A549 (cell line): ENCODE data around the gene DIS3L2. TPM values are rescaled to one million over a fixed set of nuclear protein-coding genes. Genes with fewer than 3 reads are reported as not detected.

Source experiments
- ATAC-seq, 2 experiments: fragments of 200-7000 bp in 1 of 2; fragments of >200 bp in 1 of 2; cut with Nextera tagmentation in 1 of 2; cut with Tn5 transposase in 1 of 2; 3 replicates each; pipeline versions ENCODE4 v1.8.0 to v1.9.1; 2018 to 2020; ENCODE audit warnings: mild to moderate bottlenecking in 1 of 2, moderate library complexity in 1 of 2
- CTCF ChIA-PET: fragments of 300-600 bp; sonication (Branson Sonifier 250); formaldehyde crosslinking; extraction: SDS; loops from one replicate; lab custom pipeline; 2021; ENCODE audit warnings: antibody characterized with exemption, inconsistent platforms; lab: Yijun Ruan, JAX
- POLR2A ChIA-PET: fragments of 350-600 bp; formaldehyde crosslinking; extraction: SDS; loops from one replicate; lab custom pipeline; 2021; ENCODE audit warnings: antibody characterized with exemption, inconsistent platforms; lab: Yijun Ruan, JAX
- DNase-seq, 2 experiments: peaks; one replicate each; pipeline versions ENCODE4 v3.0.0 to v3.0.0-alpha.2; 2011 to 2016; ENCODE audit warnings: low read depth in 1 of 2, low spot score in 1 of 2
- FAIRE-seq: peaks from 2 replicates; lab custom pipeline; 2011; peaks lifted over from hg19 to GRCh38; lab: Jason Lieb, UNC
- H3K27ac ChIP-seq, 2 experiments: fragments of >200 bp; sonication (Bioruptor Twin); formaldehyde crosslinking; 3 replicates each; pipeline ENCODE4 v1.5.1; 2016 to 2017
- H3K4me1 ChIP-seq: fragments of >200 bp; sonication (Bioruptor Twin); formaldehyde crosslinking; 3 replicates; pipeline ENCODE4 v1.6.1; 2016
- H3K4me2 ChIP-seq: fragments of >200 bp; sonication (Bioruptor Twin); formaldehyde crosslinking; 3 replicates; pipeline ENCODE4 v1.6.1; 2016
- H3K4me3 ChIP-seq: fragments of >200 bp; sonication (Bioruptor Twin); formaldehyde crosslinking; 3 replicates; pipeline ENCODE4 v1.5.1; 2016
- H3K9me3 ChIP-seq: fragments of >200 bp; sonication (Bioruptor Twin); formaldehyde crosslinking; 3 replicates; pipeline ENCODE4 v1.6.1; 2016
- ATOH8 ChIP-seq: fragments of 250-450 bp; sonication (Bioruptor Pico); IDR thresholded peaks from 2 replicates; pipeline ENCODE4 v1.5.0; 2020; ENCODE audit warnings: low read depth, mild to moderate bottlenecking, moderate library complexity
- BCL3 ChIP-seq: fragments of >200 bp; sonication (Bioruptor Twin); formaldehyde crosslinking; IDR thresholded peaks from 3 replicates; pipeline ENCODE4 v1.6.1; 2016
- CBX2 ChIP-seq: fragments of 200-600 bp; sonication (generic); IDR thresholded peaks from 2 replicates; pipeline ENCODE4 v1.6.1; 2016; ENCODE audit warnings: low read depth, mild to moderate bottlenecking, borderline replicate concordance
- CBX8 ChIP-seq: fragments of 200-600 bp; sonication (generic); IDR thresholded peaks from 2 replicates; pipeline ENCODE4 v1.6.1; 2016
- CHD4 ChIP-seq: fragments of 200-600 bp; sonication (generic); IDR thresholded peaks from 2 replicates; pipeline ENCODE4 v1.6.1; 2016; ENCODE audit warnings: antibody characterized with exemption, mild to moderate bottlenecking, borderline replicate concordance
- CTCF ChIP-seq: fragments of >200 bp; sonication (Bioruptor Twin); formaldehyde crosslinking; IDR thresholded peaks from 3 replicates; pipeline ENCODE4 v1.5.1; 2016
- EHF ChIP-seq: fragments of 250-450 bp; sonication (Bioruptor Pico); IDR thresholded peaks from 2 replicates; pipeline ENCODE4 v1.5.0; 2020; ENCODE audit warnings: mild to moderate bottlenecking
- EHMT2 ChIP-seq: fragments of 200-600 bp; sonication (generic); IDR thresholded peaks from 2 replicates; pipeline ENCODE4 v1.6.1; 2016; ENCODE audit warnings: antibody characterized with exemption, low read depth, mild to moderate bottlenecking, moderate library complexity
- FOSL2 ChIP-seq, 2 experiments: fragments of 450-650 bp in 1 of 2; fragments of >200 bp in 1 of 2; sonication (Bioruptor Twin) in 1 of 2; formaldehyde crosslinking; IDR thresholded peaks; 2 replicates each; pipeline versions ENCODE4 v1.5.0 to v1.6.1; 2016 to 2020; ENCODE audit warnings: mild to moderate bottlenecking in 1 of 2, moderate library complexity in 1 of 2
- FOXS1 ChIP-seq: fragments of 250-450 bp; sonication (Bioruptor Pico); IDR thresholded peaks from 2 replicates; pipeline ENCODE4 v1.5.0; 2020; ENCODE audit warnings: mild to moderate bottlenecking, moderate library complexity
- HOXB5 ChIP-seq: fragments of 250-450 bp; sonication (Bioruptor Pico); IDR thresholded peaks from 2 replicates; pipeline ENCODE4 v1.5.0; 2020; ENCODE audit warnings: mild to moderate bottlenecking, moderate library complexity
- JUN ChIP-seq, 2 experiments: fragments of >200 bp; sonication (Bioruptor Twin); formaldehyde crosslinking; IDR thresholded peaks; 2 replicates in 1 of 2; 3 replicates in 1 of 2; pipeline ENCODE4 v1.6.1; 2016 to 2017
- KDM1A ChIP-seq: fragments of 200-600 bp; sonication (generic); IDR thresholded peaks from 2 replicates; pipeline ENCODE4 v1.6.1; 2016; ENCODE audit warnings: low read depth, mild to moderate bottlenecking
- KDM5A ChIP-seq: fragments of 200-600 bp; sonication (generic); IDR thresholded peaks from 2 replicates; pipeline ENCODE4 v1.6.1; 2016; ENCODE audit warnings: antibody characterized with exemption, mild to moderate bottlenecking
- PHF8 ChIP-seq: fragments of 200-600 bp; sonication (generic); IDR thresholded peaks from 2 replicates; pipeline ENCODE4 v1.6.1; 2016; ENCODE audit warnings: low read depth, mild to moderate bottlenecking, antibody characterized with exemption, moderate library complexity, borderline replicate concordance
- POLR2A ChIP-seq: IDR thresholded peaks from 2 replicates; pipeline ENCODE4 v1.6.1; 2012; ENCODE audit warnings: mild to moderate bottlenecking, low read length
- RAD21 ChIP-seq, 2 experiments: fragments of >200 bp in 1 of 2; sonication (Bioruptor Twin) in 1 of 2; formaldehyde crosslinking in 1 of 2; IDR thresholded peaks in 1 of 2; conservative IDR thresholded peaks in 1 of 2; 2 replicates in 1 of 2; 3 replicates in 1 of 2; pipeline ENCODE4 v1.6.1; 2012 to 2018; ENCODE audit warnings: inconsistent platforms in 1 of 2
- RCOR1 ChIP-seq: fragments of 150-350 bp; IDR thresholded peaks from 2 replicates; pipeline ENCODE4 v1.6.1; 2014; ENCODE audit warnings: antibody characterized with exemption, low read length, low read depth
- RNF2 ChIP-seq: fragments of 200-600 bp; sonication (generic); IDR thresholded peaks from 2 replicates; pipeline ENCODE4 v1.6.1; 2016; ENCODE audit warnings: low read depth, mild to moderate bottlenecking, antibody characterized with exemption, moderate library complexity, borderline replicate concordance
- SMC3 ChIP-seq: fragments of >200 bp; sonication (Bioruptor Twin); formaldehyde crosslinking; IDR thresholded peaks from 3 replicates; pipeline ENCODE4 v1.6.1; 2018; ENCODE audit warnings: inconsistent platforms
- TFCP2L1 ChIP-seq: fragments of 250-450 bp; sonication (Bioruptor Pico); IDR thresholded peaks from 2 replicates; pipeline ENCODE4 v1.5.0; 2021; ENCODE audit warnings: mild to moderate bottlenecking
- USF2 ChIP-seq: fragments of 450-650 bp; IDR thresholded peaks from 2 replicates; pipeline ENCODE4 v1.6.1; 2014; ENCODE audit warnings: antibody characterized with exemption
- WGBS: methylation state at CpG from one replicate; pipeline ENCODE4 v1.1.6; 2017; ENCODE audit errors: missing lambda C conversion rate; 5-methylcytosine and 5-hydroxymethylcytosine counted together
- polyA plus RNA-seq, 4 experiments: library from polyadenylated mRNA; depleted of rRNA in 3 of 4; stranded (reverse); fragments of >200 nt; fragmentation: RNase III in 1 of 4; extraction: RNeasy Plus Mini Kit Qiagen cat#74134 plus additional on column Dnase treatment in 1 of 4; gene quantifications; 2 replicates in 3 of 4; 3 replicates in 1 of 4; pipeline ENCODE4 v1.2.3, GENCODE V29; 2011 to 2017

DIS3L2 gene
- polyA plus RNA-seq, 2 of the 4 experiments (the other 2 are of a cell fraction), result 14.9 to 15.4 TPM

- no peaks in the 10 kb centered on the region for H3K9me3 ChIP-seq
- H3K4me2 ChIP-seq, result no peak overlapping the region
- no peak for TF ChIP-seq KDM5A
- TF ChIP-seq RNF2, result no peak
- no peak for TF ChIP-seq PHF8
- no peak for TF ChIP-seq USF2
- no peaks in the 10 kb centered on the region for H3K4me1 ChIP-seq
- no peak overlapping the region for H3K4me3 ChIP-seq
- POLR2A ChIA-PET, result no interaction called here
- H3K27ac ChIP-seq, result no peak overlapping the region
- FAIRE-seq, result no peak
- CTCF ChIA-PET, result no interaction called here
- DNase-seq, result no peak
- ATAC-seq, result no peak
Observed at GRCh38 chr2:232094883-232095282, 133.4 kb downstream of the DIS3L2 start.

GRCh38 chr2:232097260-232097659 is 135.7 kb downstream of the DIS3L2 start:
- DNase-seq (no peak), FAIRE-seq (no peak), ATAC-seq (no peak)
- no peaks in the 10 kb centered on the region for H3K9me3 ChIP-seq
- 80% methylated on average over 1 of the region's 1 CpG for WGBS
- no peak overlapping the region for H3K4me2 ChIP-seq
- TF ChIP-seq CHD4, result no peak
- no peak for TF ChIP-seq JUN (IDR thresholded peaks at IDR 0.05)
- TF ChIP-seq CTCF, result no peak
- TF ChIP-seq RCOR1, result no peak
- no peak for TF ChIP-seq RNF2
- no peak for TF ChIP-seq SMC3
- no peak for TF ChIP-seq EHMT2
- no peak for TF ChIP-seq CBX2
- TF ChIP-seq CBX8, result no peak
- no peak for TF ChIP-seq ATOH8 (CRISPR knock-in tag)
- TF ChIP-seq BCL3, result no peak
- TF ChIP-seq FOSL2 (IDR thresholded peaks at IDR 0.05), result no peak
- no peak for TF ChIP-seq FOSL2 (CRISPR knock-in tag; IDR thresholded peaks at IDR 0.05)
- no peak for TF ChIP-seq TFCP2L1 (CRISPR knock-in tag)
- no peak for TF ChIP-seq KDM1A
- no peak for TF ChIP-seq EHF (CRISPR knock-in tag)
- no peak for TF ChIP-seq FOXS1 (CRISPR knock-in tag)
- TF ChIP-seq POLR2A, result no peak
- no peak for TF ChIP-seq HOXB5
- TF ChIP-seq RAD21 (conservative IDR thresholded peaks at IDR 0.05 in 1 of 2, IDR thresholded peaks at IDR 0.05 in 1 of 2), result no peak
- CTCF ChIA-PET, result no interaction called here
- H3K4me3 ChIP-seq, result no peak overlapping the region
- POLR2A ChIA-PET, result no interaction called here
- H3K27ac ChIP-seq, result no peak overlapping the region
- H3K4me1 ChIP-seq, result no peaks in the 10 kb centered on the region
